ENCODE results near the gene USP35. TPM values are rescaled to one million over a fixed set of nuclear protein-coding genes. Genes with fewer than 3 reads are reported as not detected.

USP35 gene
- total RNA-seq, 6 experiments from 2014 or later, result 5.3 to 10.1 (median 7.9) TPM

DNA sequence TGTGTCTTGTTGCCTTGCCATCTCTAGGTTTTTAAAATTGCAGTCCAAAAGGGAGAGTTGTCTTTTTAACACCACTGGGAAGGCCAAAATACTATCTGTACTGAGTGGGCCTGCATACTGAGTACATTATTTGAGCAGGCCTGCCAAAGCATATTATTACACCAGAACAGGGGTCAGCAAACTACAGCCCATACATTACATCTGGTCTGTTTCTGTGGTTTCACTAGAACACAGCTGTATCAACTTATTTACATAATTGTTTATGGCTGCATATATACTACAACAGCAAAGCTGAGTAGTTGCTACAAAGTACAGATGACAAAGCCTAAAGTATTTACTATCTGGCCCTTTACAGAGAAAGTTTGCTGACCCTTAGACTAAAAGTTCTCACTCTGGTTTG lies 74.0 kb downstream of the USP35 start:
- intact Hi-C loops (cut with DNase I), result no loop called here

More for the DNA sequence above, 74.0 kb downstream of the USP35 start:
- no peak for TF ChIP-seq POLR2A (IDR thresholded peaks at IDR 0.05)
- TF ChIP-seq, protein P1, sequence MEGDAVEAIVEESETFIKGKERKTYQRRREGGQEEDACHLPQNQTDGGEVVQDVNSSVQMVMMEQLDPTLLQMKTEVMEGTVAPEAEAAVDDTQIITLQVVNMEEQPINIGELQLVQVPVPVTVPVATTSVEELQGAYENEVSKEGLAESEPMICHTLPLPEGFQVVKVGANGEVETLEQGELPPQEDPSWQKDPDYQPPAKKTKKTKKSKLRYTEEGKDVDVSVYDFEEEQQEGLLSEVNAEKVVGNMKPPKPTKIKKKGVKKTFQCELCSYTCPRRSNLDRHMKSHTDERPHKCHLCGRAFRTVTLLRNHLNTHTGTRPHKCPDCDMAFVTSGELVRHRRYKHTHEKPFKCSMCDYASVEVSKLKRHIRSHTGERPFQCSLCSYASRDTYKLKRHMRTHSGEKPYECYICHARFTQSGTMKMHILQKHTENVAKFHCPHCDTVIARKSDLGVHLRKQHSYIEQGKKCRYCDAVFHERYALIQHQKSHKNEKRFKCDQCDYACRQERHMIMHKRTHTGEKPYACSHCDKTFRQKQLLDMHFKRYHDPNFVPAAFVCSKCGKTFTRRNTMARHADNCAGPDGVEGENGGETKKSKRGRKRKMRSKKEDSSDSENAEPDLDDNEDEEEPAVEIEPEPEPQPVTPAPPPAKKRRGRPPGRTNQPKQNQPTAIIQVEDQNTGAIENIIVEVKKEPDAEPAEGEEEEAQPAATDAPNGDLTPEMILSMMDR (IDR thresholded peaks at IDR 0.05), result no peak
- H3K4me1 ChIP-seq, result peaks cover 0 to 27% (median 3%) of the 10 kb centered on the region in 4 donors
- ATAC-seq (no peak), DNase-seq (no peak)
- no peaks in the 10 kb centered on the region for H3K27me3 ChIP-seq
- no peaks in the 10 kb centered on the region for H3K36me3 ChIP-seq
- H3K27ac ChIP-seq, result no peak overlapping the region
- H3K4me3 ChIP-seq, result no peak overlapping the region
- no peaks in the 10 kb centered on the region for H3K9me3 ChIP-seq

Other genes with a start within 250 kb of the USP35 start
- gene INTS4, start 194.3 kb upstream of the USP35 start, total RNA-seq, result 10 to 100 TPM in 5 of 6 experiments, 1 to 10 TPM in 1; 8.3 to 19.0 (median 14.7) TPM
- gene KCTD14, start 165.6 kb upstream of the USP35 start, total RNA-seq, result 10 to 100 TPM in 1 of 6 experiments, 1 to 10 TPM in 5; 4.8 to 12.1 (median 6.3) TPM
- 10 to 100 TPM in 4 of 6 experiments, 1 to 10 TPM in 2; 3.0 to 92.0 (median 40.1) TPM for gene THRSP, start 125.1 kb upstream of the USP35 start, total RNA-seq
- 100 to 1,000 TPM; 105 to 265 (median 183) TPM for gene NDUFC2, start 109.1 kb upstream of the USP35 start, total RNA-seq
- gene ALG8, start 49.3 kb upstream of the USP35 start, total RNA-seq, result 10 to 100 TPM; 22.0 to 38.0 (median 30.3) TPM
- 10 to 100 TPM in 5 of 6 experiments, 1 to 10 TPM in 1; 9.6 to 15.6 (median 11.9) TPM for gene KCTD21, start 293 bp upstream of the USP35 start, total RNA-seq
- gene GAB2, start 228.9 kb downstream of the USP35 start, total RNA-seq, result 10 to 100 TPM in 1 of 6 experiments, 1 to 10 TPM in 5; 3.8 to 10.2 (median 4.5) TPM